ENCODE results near the gene SSTR1. TPM values are rescaled to one million over a fixed set of nuclear protein-coding genes. Genes with fewer than 3 reads are reported as not detected.

SSTR1 gene
- total and polyA plus RNA-seq, 2 donors (not counting 3 experiments of a cell fraction or from before 2014, with no cell fraction given) = 1.4 to 1.9 TPM

- H3K9me3 ChIP-seq (replicated peaks; ENCODE audit: control insufficient read depth, insufficient read depth, low read length) = no peaks in the 10 kb centered on the region
- H2AFZ ChIP-seq (ENCODE audit: low read depth, low read length) = no peak overlapping the region
- no peaks in the 10 kb centered on the region for H3K27me3 ChIP-seq (ENCODE audit: control insufficient read depth in 2 of 2, insufficient read depth in 2 of 2, low read length in 2 of 2)
- dilution Hi-C loops (cut with MboI; ENCODE audit: extremely low pct_ligation_motif_present, low sequenced_read_pairs) (no loop called here), intact Hi-C loops (cut with micrococcal nuclease) (no loop called here)
- no peaks in the 10 kb centered on the region for H3K79me2 ChIP-seq (ENCODE audit: control insufficient read depth, insufficient read depth, low read length)
- ChIA-PET POLR2A (no interaction called here), CTCF (interaction anchor here (1.7 kb wide), 1 partner anchor 13 kb away, joined by 7 read pairs; the partner anchor contains the start of gene SSTR1)
- FAIRE-seq (no peak), DNase-seq (ENCODE audit: low read depth, low spot score) (no peak)
- no peaks in the 10 kb centered on the region for H3K9me1 ChIP-seq (replicated peaks; ENCODE audit: control insufficient read depth, extremely low read depth, insufficient read depth, low read length)
- no peaks in the 10 kb centered on the region for H4K20me1 ChIP-seq (replicated peaks; ENCODE audit: control insufficient read depth, extremely low read depth, insufficient read depth, low read length)
- TF ChIP-seq EZH2 (IDR thresholded peaks at IDR 0.05; ENCODE audit: borderline replicate concordance, low read depth, low read length, severe bottlenecking) = no peak
- no peak for TF ChIP-seq MAX (IDR thresholded peaks at IDR 0.05; ENCODE audit: insufficient read depth, insufficient read length)
- no peak for TF ChIP-seq MYC (IDR thresholded peaks at IDR 0.05; ENCODE audit: low read depth, low read length)
- TF ChIP-seq GATA2 (IDR thresholded peaks at IDR 0.05; ENCODE audit: insufficient read depth, insufficient read length, low read depth, low read length) = no peak
- TF ChIP-seq CTCF (IDR thresholded peaks at IDR 0.05; ENCODE audit: extremely low read depth in 1 of 2, insufficient read depth in 1 of 2, low read depth in 1 of 2, low read length in 2 of 2) = no peak
- TF ChIP-seq POLR2AphosphoS5 (IDR thresholded peaks at IDR 0.05; ENCODE audit: insufficient read depth, low read depth, low read length) = no peak
- TF ChIP-seq JUN (IDR thresholded peaks at IDR 0.05; ENCODE audit: borderline replicate concordance, insufficient read depth, insufficient read length, low read depth) = no peak
- TF ChIP-seq POLR2A (IDR thresholded peaks at IDR 0.05; ENCODE audit: low read depth, low read length) = no peak
- no peak for TF ChIP-seq FOS (IDR thresholded peaks at IDR 0.05; ENCODE audit: borderline replicate concordance, insufficient read depth, low read length)
- BruUV-seq (replicated peaks) = no TSS peak
- no peaks in the 10 kb centered on the region for H3K36me3 ChIP-seq (ENCODE audit: control insufficient read depth in 2 of 2, extremely low read depth in 1 of 2, insufficient read depth in 2 of 2, low read length in 2 of 2)
- no peaks in the 10 kb centered on the region for H3K4me1 ChIP-seq (ENCODE audit: control insufficient read depth, extremely low read depth, insufficient read depth, low read length)
- H3K27ac ChIP-seq (ENCODE audit: insufficient read depth, low read depth, low read length) = no peak overlapping the region
- no peak overlapping the region for H3K9ac ChIP-seq (replicated peaks; ENCODE audit: extremely low read depth, insufficient read depth, low read length)
- no peak overlapping the region for H3K4me2 ChIP-seq (ENCODE audit: insufficient read depth, low read length)
- no peak overlapping the region for H3K4me3 ChIP-seq (replicated peaks in 1 of 3; ENCODE audit: insufficient read depth in 1 of 3, low read depth in 1 of 3, low read length in 3 of 3)
Observed at GRCh38 chr14:38221077-38221476, 13.4 kb downstream of the SSTR1 start.
